Common myeloid progenitor, CD34-positive (primary cell): ENCODE results near the gene SOX30.
A peak's percentile ranks its signal among the peaks of the same experiment; 100 is the strongest.

Source experiments
- CTCF ChIA-PET: fragments of 350-600 bp; sonication (Branson Sonifier 250); formaldehyde crosslinking; loops from one replicate; lab custom pipeline; 2021; ENCODE audit warnings: antibody characterized with exemption; lab: Charles Lee
- POLR2A ChIA-PET: fragments of 350-600 bp; sonication (Branson Sonifier 250); formaldehyde crosslinking; loops from one replicate; lab custom pipeline; 2021; ENCODE audit warnings: antibody characterized with exemption; lab: Charles Lee
- DNase-seq, 3 donors: peaks; one replicate each; pipeline versions ENCODE4 v3.0.0 to v3.0.0-alpha.2; 2013
- H3K27ac ChIP-seq, 2 experiments: 1 replicate in 1 of 2; 2 replicates in 1 of 2; pipeline ENCODE4 v1.7.0; 2013; ENCODE audit warnings: inconsistent platforms in 2 of 2, low read length in 2 of 2, mild to moderate bottlenecking in 2 of 2, low read depth in 1 of 2, moderate library complexity in 1 of 2; ENCODE audit not compliant: severe bottlenecking in 2 of 2, insufficient read depth in 1 of 2, poor library complexity in 1 of 2
- H3K27me3 ChIP-seq, 5 experiments: replicated peaks in 2 of 5; 1 replicate in 3 of 5; 2 replicates in 2 of 5; pipeline versions ENCODE4 v1.6.1 to v1.7.0; 2013; ENCODE audit warnings: low read length in 4 of 5, mild to moderate bottlenecking in 2 of 5, moderate library complexity in 2 of 5, inconsistent platforms in 1 of 5; ENCODE audit not compliant: insufficient read depth in 5 of 5, control insufficient read depth in 4 of 5
- H3K36me3 ChIP-seq, 4 experiments: 1 replicate in 2 of 4; 2 replicates in 2 of 4; pipeline versions ENCODE4 v1.6.1 to v1.7.0; 2013; ENCODE audit warnings: low read length in 3 of 4, control low read depth in 1 of 4, mild to moderate bottlenecking in 1 of 4; ENCODE audit not compliant: control insufficient read depth in 4 of 4, insufficient read depth in 4 of 4
- H3K4me1 ChIP-seq, 4 experiments: 1 replicate in 3 of 4; 2 replicates in 1 of 4; pipeline versions ENCODE4 v1.6.1 to v1.7.1; 2013; ENCODE audit warnings: low read length in 3 of 4, mild to moderate bottlenecking in 3 of 4, control low read depth in 1 of 4, inconsistent platforms in 1 of 4, moderate library complexity in 1 of 4; ENCODE audit not compliant: control insufficient read depth in 4 of 4, insufficient read depth in 4 of 4; ENCODE audit errors: control extremely low read depth in 1 of 4
- H3K4me3 ChIP-seq, 7 experiments: 1 replicate in 4 of 7; 2 replicates in 3 of 7; pipeline versions ENCODE4 v1.5.1 to v1.7.0; 2013; ENCODE audit warnings: mild to moderate bottlenecking in 7 of 7, low read length in 6 of 7, moderate library complexity in 6 of 7, inconsistent platforms in 2 of 7, low read depth in 2 of 7, control low read depth in 1 of 7; ENCODE audit not compliant: insufficient read depth in 4 of 7, control insufficient read depth in 1 of 7; ENCODE audit errors: extremely low read depth in 1 of 7
- H3K9me3 ChIP-seq, 5 experiments: 1 replicate in 4 of 5; 2 replicates in 1 of 5; pipeline versions ENCODE4 v1.6.1 to v1.7.1; 2013; ENCODE audit warnings: low read length in 4 of 5, mild to moderate bottlenecking in 2 of 5, inconsistent platforms in 1 of 5, low read depth in 1 of 5, moderate library complexity in 1 of 5; ENCODE audit not compliant: control insufficient read depth in 4 of 5, insufficient read depth in 2 of 5; ENCODE audit errors: control extremely low read depth in 1 of 5
- WGBS: methylation state at CpG from one replicate; pipeline ENCODE4 v1.1.5; 2013; ENCODE audit not compliant: insufficient coverage; 5-methylcytosine and 5-hydroxymethylcytosine counted together

The SOX30 gene

GRCh38 chr5:157598350-157598936 is 53.8 kb downstream of the SOX30 start:
- no peak for DNase-seq
- ChIA-PET CTCF (interaction anchor here (2.4 kb wide), 1 partner anchor 21 kb away, joined by 9 read pairs; no protein-coding TSS in a partner anchor), POLR2A (no interaction called here)
- no CpG with 5 or more reads among the region's 2 CpGs for WGBS
- Histone ChIP-seq H3K9me3 (no peaks in the 10 kb centered on the region), H3K27ac (no peak overlapping the region), H3K36me3 (no peaks in the 10 kb centered on the region), H3K27me3 (no peaks in the 10 kb centered on the region), H3K4me3 (no peak overlapping the region), H3K4me1 (peaks cover 3 to 30% (median 11%) of the 10 kb centered on the region in 4 experiments)

DNA sequence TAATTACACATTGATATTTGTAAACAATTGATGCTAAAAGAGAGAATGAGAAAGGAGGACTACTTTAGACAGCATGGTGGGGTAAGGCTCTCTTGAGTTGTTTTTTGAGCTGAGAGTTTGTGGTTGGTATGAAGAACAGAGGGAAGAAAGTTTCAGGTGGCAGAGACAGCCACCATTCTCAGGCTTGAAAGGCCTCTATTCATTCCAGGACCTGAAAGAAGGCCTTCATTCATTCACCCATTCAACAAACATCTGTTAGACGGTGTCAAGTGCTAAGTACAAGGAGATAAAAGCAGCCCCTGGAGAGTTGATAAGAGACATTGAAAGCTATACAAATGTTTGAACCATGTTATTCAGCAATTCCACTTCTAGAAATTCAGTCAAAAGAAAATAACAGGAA is 55.0 kb downstream of the SOX30 start:
- no peaks in the 10 kb centered on the region for H3K36me3 ChIP-seq
- ChIA-PET POLR2A (no interaction called here), CTCF (interaction anchor here (2.0 to 2.4 kb wide), 2 partner anchors 20 to 34 kb away, joined by 6 to 9 read pairs; no protein-coding TSS in a partner anchor)
- no peak for DNase-seq
- H3K27me3 ChIP-seq: no peaks in the 10 kb centered on the region
- H3K4me1 ChIP-seq: peaks cover 12 to 31% (median 18%) of the 10 kb centered on the region in 4 experiments
- no peak overlapping the region for H3K4me3 ChIP-seq
- no peaks in the 10 kb centered on the region for H3K9me3 ChIP-seq
- no peak overlapping the region for H3K27ac ChIP-seq
- no CpG with 5 or more reads among the region's 1 CpG for WGBS

DNA sequence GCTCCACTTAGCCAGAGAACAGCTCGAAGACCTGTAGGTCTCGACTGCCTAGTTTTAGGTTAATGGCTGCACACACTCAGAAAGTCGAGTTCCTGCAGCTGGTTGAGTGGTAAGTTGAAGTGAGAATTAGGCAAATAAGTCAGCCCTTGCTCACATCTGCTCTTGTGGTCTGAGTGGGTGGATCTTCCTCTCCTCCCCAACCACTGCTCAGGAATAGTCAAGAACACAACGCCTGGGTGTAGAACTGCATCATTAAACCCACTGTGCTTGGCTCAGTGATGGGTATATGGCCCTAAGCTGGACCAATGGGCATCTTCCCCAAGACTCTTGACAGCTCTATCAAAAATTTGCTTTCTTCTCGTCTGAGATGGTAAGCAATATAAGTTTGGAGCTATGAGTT is 55.8 kb downstream of the SOX30 start:
- Histone ChIP-seq H3K27ac (no peak overlapping the region), H3K27me3 (no peaks in the 10 kb centered on the region), H3K4me1 (peaks cover 17 to 33% (median 21%) of the 10 kb centered on the region in 4 experiments), H3K9me3 (no peaks in the 10 kb centered on the region), H3K36me3 (no peaks in the 10 kb centered on the region), H3K4me3 (no peak overlapping the region)
- WGBS: 86% methylated on average over 2 of the region's 5 CpGs
- CTCF ChIA-PET: interaction anchor here (0.9 to 2.4 kb wide), 4 partner anchors 11 to 33 kb away, joined by 3 to 9 read pairs (median 6); no protein-coding TSS in a partner anchor
- DNase-seq: peak in 2 of 3 donors; percentile 26 to 45
- POLR2A ChIA-PET: interaction anchor here (0.8 kb wide), 1 partner anchor 12 kb away, joined by 5 read pairs; no protein-coding TSS in a partner anchor

- no peaks in the 10 kb centered on the region for H3K9me3 ChIP-seq
- H3K27me3 ChIP-seq: no peaks in the 10 kb centered on the region
- WGBS: 0% methylated on average over 1 of the region's 2 CpGs
- H3K4me3 ChIP-seq: no peak overlapping the region
- ChIA-PET POLR2A (interaction anchor here (0.5 kb wide), 1 partner anchor 28 kb away, joined by 3 read pairs; no protein-coding TSS in a partner anchor), CTCF (interaction anchor here (0.8 to 2.8 kb wide), 3 partner anchors 10 to 17 kb away, joined by 3 to 10 read pairs (median 3); no protein-coding TSS in a partner anchor)
- H3K36me3 ChIP-seq: no peaks in the 10 kb centered on the region
- no peak overlapping the region for H3K27ac ChIP-seq
- H3K4me1 ChIP-seq: peaks cover 17 to 33% (median 21%) of the 10 kb centered on the region in 4 experiments
- no peak for DNase-seq
These were observed 57.4 kb downstream of the SOX30 start for GRCh38 chr5:157594675-157595459.

DNA sequence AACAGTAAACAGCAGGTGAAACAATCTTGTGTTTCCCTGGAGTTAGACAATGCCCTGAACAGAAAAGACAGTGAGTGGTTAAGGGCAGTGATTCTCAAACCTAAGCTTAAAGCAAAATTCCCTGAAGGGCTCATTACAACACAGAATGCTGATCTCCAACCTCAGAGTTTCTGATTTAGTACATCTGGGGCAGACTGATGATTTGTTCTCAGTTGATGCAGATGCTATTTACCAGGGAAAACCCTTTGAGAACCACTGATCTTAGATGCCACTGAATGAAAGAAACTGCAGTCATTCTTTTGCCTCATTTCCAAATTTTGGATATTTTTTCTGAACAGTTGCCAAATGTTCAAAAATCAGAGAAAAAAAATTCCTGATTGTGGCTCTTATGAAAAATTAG is 58.0 kb downstream of the SOX30 start:
- DNase-seq: no peak
- ChIA-PET CTCF (interaction anchor here (0.8 to 2.8 kb wide), 3 partner anchors 10 to 17 kb away, joined by 3 to 10 read pairs (median 3); no protein-coding TSS in a partner anchor), POLR2A (no interaction called here)
- Histone ChIP-seq H3K27ac (no peak overlapping the region), H3K27me3 (no peaks in the 10 kb centered on the region), H3K4me1 (peaks cover 17 to 33% (median 21%) of the 10 kb centered on the region in 4 experiments), H3K36me3 (no peaks in the 10 kb centered on the region), H3K9me3 (no peaks in the 10 kb centered on the region), H3K4me3 (no peak overlapping the region)

GRCh38 chr5:157593052-157593757 is 59.0 kb downstream of the SOX30 start:
- 94% methylated on average over 6 of the region's 6 CpGs for WGBS
- Histone ChIP-seq H3K9me3 (no peaks in the 10 kb centered on the region), H3K36me3 (no peaks in the 10 kb centered on the region), H3K4me1 (peaks cover 17 to 33% (median 21%) of the 10 kb centered on the region in 4 experiments), H3K27ac (peak overlapping the region in 1 of 2 experiments; percentile 41), H3K27me3 (no peaks in the 10 kb centered on the region), H3K4me3 (peak overlapping the region in 1 of 7 experiments; percentile 53)
- peak in 1 of 3 donors; percentile 40 for DNase-seq
- CTCF ChIA-PET: interaction anchor here (0.6 to 2.8 kb wide), 2 partner anchors 15 to 28 kb away, joined by 3 to 10 read pairs; no protein-coding TSS in a partner anchor
- POLR2A ChIA-PET: no interaction called here
